GM19351 (cell line): ENCODE measurements around the gene ITGA2B.
"Not testable (repeated sequence)": the region's sequence is repeated elsewhere in the genome, so short reads cannot be mapped to it uniquely, and the experiment has no call there.

Source experiments
- ATAC-seq: cut with Tn5 transposase; IDR thresholded peaks from one replicate; pipeline ENCODE4 v1.9.1; 2021; ENCODE audit warnings: mild to moderate bottlenecking, moderate library complexity; ENCODE audit not compliant: unreplicated experiment

ITGA2B gene

GRCh38 chr17:44352828-44353671 is 36.4 kb downstream of the ITGA2B start:
- ATAC-seq = no peak

- no peak for ATAC-seq
Measured at GRCh38 chr17:44351961-44352827, 37.3 kb downstream of the ITGA2B start.

- no peak for ATAC-seq
Measured at GRCh38 chr17:44351464-44351863, 38.0 kb downstream of the ITGA2B start.

- no peak for ATAC-seq
Measured at GRCh38 chr17:44350733-44351226, 38.7 kb downstream of the ITGA2B start.

- no peak for ATAC-seq
Measured at GRCh38 chr17:44349553-44350070, 39.8 kb downstream of the ITGA2B start.

GRCh38 chr17:44348988-44349364 is 40.5 kb downstream of the ITGA2B start:
- no peak for ATAC-seq

GRCh38 chr17:44348234-44348987 is 41.0 kb downstream of the ITGA2B start:
- peak; percentile 39 for ATAC-seq

GRCh38 chr17:44347206-44348055 is 42.0 kb downstream of the ITGA2B start:
- not testable (repeated sequence) for ATAC-seq

- ATAC-seq = no peak
Measured at GRCh38 chr17:44346064-44346844, 43.2 kb downstream of the ITGA2B start.

GRCh38 chr17:44345454-44346026 is 43.9 kb downstream of the ITGA2B start:
- no peak for ATAC-seq

GRCh38 chr17:44344939-44345453 is 44.5 kb downstream of the ITGA2B start, which contains the start of gene GRN:
Gene GRN, plus strand, starts transcription at chr17:44345302. Its CDS starts 3,863 bp downstream, at chr17:44349165.
- ATAC-seq = peak; percentile 54

GRCh38 chr17:44343510-44344209 is 45.8 kb downstream of the ITGA2B start:
- ATAC-seq = no peak

- not testable (repeated sequence) for ATAC-seq
Measured at GRCh38 chr17:44340553-44340952, 48.9 kb downstream of the ITGA2B start.

GRCh38 chr17:44338702-44339101 is 50.7 kb downstream of the ITGA2B start:
- ATAC-seq = no peak

GRCh38 chr17:44335968-44336367 is 53.5 kb downstream of the ITGA2B start:
- ATAC-seq = no peak

GRCh38 chr17:44335564-44335963 is 53.9 kb downstream of the ITGA2B start:
- ATAC-seq = no peak

- ATAC-seq = no peak
Measured at GRCh38 chr17:44334727-44335126, 54.7 kb downstream of the ITGA2B start.

GRCh38 chr17:44334315-44334714 is 55.1 kb downstream of the ITGA2B start:
- ATAC-seq = no peak
